ENCODE data around the gene ICAM4. TPM values are rescaled to one million over a fixed set of nuclear protein-coding genes. Genes with fewer than 3 reads are reported as not detected.
A peak's percentile ranks its signal among the peaks of the same experiment; 100 is the strongest.

Gene ICAM4
- total RNA-seq, 1 donor from 2014 or later, result 5.3 TPM

GRCh38 chr19:10293637-10294367 lies 7.0 kb downstream of the ICAM4 start:
- Mint-ChIP-seq H3K36me3 (no peaks in the 10 kb centered on the region), H3K4me1 (ENCODE audit: unreplicated experiment) (peaks cover 22% of the 10 kb centered on the region), H3K9me3 (no peaks in the 10 kb centered on the region), H3K27ac (peak overlapping the region; percentile 66), H3K27me3 (peaks cover 86% of the 10 kb centered on the region), H3K4me3 (no peak overlapping the region)
- DNase-seq (ENCODE audit: extremely low spot score, unreplicated experiment), result no peak
- TF ChIP-seq, protein P1, sequence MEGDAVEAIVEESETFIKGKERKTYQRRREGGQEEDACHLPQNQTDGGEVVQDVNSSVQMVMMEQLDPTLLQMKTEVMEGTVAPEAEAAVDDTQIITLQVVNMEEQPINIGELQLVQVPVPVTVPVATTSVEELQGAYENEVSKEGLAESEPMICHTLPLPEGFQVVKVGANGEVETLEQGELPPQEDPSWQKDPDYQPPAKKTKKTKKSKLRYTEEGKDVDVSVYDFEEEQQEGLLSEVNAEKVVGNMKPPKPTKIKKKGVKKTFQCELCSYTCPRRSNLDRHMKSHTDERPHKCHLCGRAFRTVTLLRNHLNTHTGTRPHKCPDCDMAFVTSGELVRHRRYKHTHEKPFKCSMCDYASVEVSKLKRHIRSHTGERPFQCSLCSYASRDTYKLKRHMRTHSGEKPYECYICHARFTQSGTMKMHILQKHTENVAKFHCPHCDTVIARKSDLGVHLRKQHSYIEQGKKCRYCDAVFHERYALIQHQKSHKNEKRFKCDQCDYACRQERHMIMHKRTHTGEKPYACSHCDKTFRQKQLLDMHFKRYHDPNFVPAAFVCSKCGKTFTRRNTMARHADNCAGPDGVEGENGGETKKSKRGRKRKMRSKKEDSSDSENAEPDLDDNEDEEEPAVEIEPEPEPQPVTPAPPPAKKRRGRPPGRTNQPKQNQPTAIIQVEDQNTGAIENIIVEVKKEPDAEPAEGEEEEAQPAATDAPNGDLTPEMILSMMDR (conservative IDR thresholded peaks at IDR 0.05), result no peak

- H3K27ac Mint-ChIP-seq, result no peak overlapping the region
- H3K4me1 Mint-ChIP-seq (ENCODE audit: unreplicated experiment), result peaks cover 21% of the 10 kb centered on the region
- TF ChIP-seq, protein P1 (conservative IDR thresholded peaks at IDR 0.05), result no peak
- H3K27me3 Mint-ChIP-seq, result peaks cover 82% of the 10 kb centered on the region
- H3K4me3 Mint-ChIP-seq, result no peak overlapping the region
- H3K36me3 Mint-ChIP-seq, result no peaks in the 10 kb centered on the region
- no peaks in the 10 kb centered on the region for H3K9me3 Mint-ChIP-seq
- DNase-seq (ENCODE audit: extremely low spot score, unreplicated experiment), result no peak
These were observed 7.6 kb downstream of the ICAM4 start for GRCh38 chr19:10294368-10294697.

GRCh38 chr19:10295305-10295846 lies 8.6 kb downstream of the ICAM4 start:
- H3K27ac Mint-ChIP-seq, result no peak overlapping the region
- peaks cover 18% of the 10 kb centered on the region for H3K4me1 Mint-ChIP-seq (ENCODE audit: unreplicated experiment)
- no peaks in the 10 kb centered on the region for H3K36me3 Mint-ChIP-seq
- TF ChIP-seq, protein P1 (conservative IDR thresholded peaks at IDR 0.05), result no peak
- no peaks in the 10 kb centered on the region for H3K9me3 Mint-ChIP-seq
- DNase-seq (ENCODE audit: extremely low spot score, unreplicated experiment), result no peak
- peak overlapping the region; percentile 67 for H3K4me3 Mint-ChIP-seq
- H3K27me3 Mint-ChIP-seq, result peaks cover 79% of the 10 kb centered on the region

DNA sequence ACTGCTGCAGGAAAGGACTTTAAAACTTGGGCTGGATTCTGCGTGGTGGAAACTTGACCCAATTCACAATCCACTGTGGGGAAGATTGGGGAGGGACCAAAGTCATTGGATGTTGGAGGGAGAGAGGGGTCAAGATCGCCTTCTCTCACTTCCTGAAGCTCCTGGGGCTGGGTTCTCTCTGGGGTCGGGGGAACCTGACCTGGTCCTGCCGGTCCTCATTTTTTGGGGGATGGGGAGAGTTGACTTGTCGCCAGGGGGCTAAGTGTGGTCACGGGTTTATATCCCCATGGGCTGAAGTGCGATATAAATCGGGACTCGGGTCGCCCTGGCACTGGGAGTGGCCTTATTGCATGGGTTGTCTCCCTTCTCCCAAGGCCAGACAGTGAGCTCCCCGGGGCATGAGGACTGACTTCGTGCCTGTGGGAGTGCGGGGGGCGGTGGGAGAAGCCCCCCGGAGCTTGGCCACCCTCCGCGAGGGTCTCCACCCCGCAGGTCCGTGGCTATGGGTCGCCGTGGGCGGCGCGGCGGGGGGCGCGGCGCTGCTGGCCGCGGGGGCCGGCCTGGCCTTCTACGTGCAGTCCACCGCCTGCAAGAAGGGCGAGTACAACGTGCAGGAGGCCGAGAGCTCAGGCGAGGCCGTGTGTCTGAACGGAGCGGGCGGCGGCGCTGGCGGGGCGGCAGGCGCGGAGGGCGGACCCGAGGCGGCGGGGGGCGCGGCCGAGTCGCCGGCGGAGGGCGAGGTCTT lies 9.3 kb downstream of the ICAM4 start:
- H3K36me3 Mint-ChIP-seq, result no peaks in the 10 kb centered on the region
- peaks cover 15% of the 10 kb centered on the region for H3K4me1 Mint-ChIP-seq (ENCODE audit: unreplicated experiment)
- peak overlapping the region; percentile 67 for H3K4me3 Mint-ChIP-seq
- TF ChIP-seq, protein P1 (conservative IDR thresholded peaks at IDR 0.05), result no peak
- H3K27me3 Mint-ChIP-seq, result peaks cover 72% of the 10 kb centered on the region
- H3K9me3 Mint-ChIP-seq, result no peaks in the 10 kb centered on the region
- no peak overlapping the region for H3K27ac Mint-ChIP-seq
- no peak for DNase-seq (ENCODE audit: extremely low spot score, unreplicated experiment)

GRCh38 chr19:10299545-10300458 lies 13.0 kb downstream of the ICAM4 start:
- H3K27me3 Mint-ChIP-seq, result peaks cover 47% of the 10 kb centered on the region
- DNase-seq (ENCODE audit: extremely low spot score, unreplicated experiment), result no peak
- H3K36me3 Mint-ChIP-seq, result no peaks in the 10 kb centered on the region
- H3K9me3 Mint-ChIP-seq, result no peaks in the 10 kb centered on the region
- TF ChIP-seq, protein P1 (conservative IDR thresholded peaks at IDR 0.05), result no peak
- H3K4me1 Mint-ChIP-seq (ENCODE audit: unreplicated experiment), result peaks cover 5% of the 10 kb centered on the region
- no peak overlapping the region for H3K4me3 Mint-ChIP-seq
- no peak overlapping the region for H3K27ac Mint-ChIP-seq

Measured in type B pancreatic cell (in vitro differentiated cells).